Embryonic facial prominence (tissue), 1 donor: Measurements from ENCODE around the gene TRA2B.

ENCODE experiments used
- DNase-seq: peaks from one replicate; pipeline ENCODE4 v3.0.0-alpha.2; 2016; ENCODE audit errors: extremely low spot score

TRA2B gene

GRCh38 chr3:185950728-185951127 is 12.9 kb upstream of the TRA2B start:
- no peak for DNase-seq

- DNase-seq: no peak
Measured at GRCh38 chr3:185949515-185949914, 11.7 kb upstream of the TRA2B start.

- DNase-seq: no peak
Measured at GRCh38 chr3:185948292-185948691, 10.5 kb upstream of the TRA2B start.

GRCh38 chr3:185943760-185944106 is 5.9 kb upstream of the TRA2B start:
- DNase-seq: no peak

GRCh38 chr3:185942907-185943759 is 5.3 kb upstream of the TRA2B start:
- DNase-seq: no peak

GRCh38 chr3:185942396-185942795 is 4.6 kb upstream of the TRA2B start:
- no peak for DNase-seq

- DNase-seq: no peak
Measured at GRCh38 chr3:185940951-185941350, 3.1 kb upstream of the TRA2B start.

GRCh38 chr3:185939721-185940120 is 1.9 kb upstream of the TRA2B start:
- DNase-seq: no peak

GRCh38 chr3:185936814-185937688 is 763 bp downstream of the TRA2B start:
- DNase-seq: peak; percentile 89

- no peak for DNase-seq
Measured at GRCh38 chr3:185936273-185936629, 1.6 kb downstream of the TRA2B start.

GRCh38 chr3:185935465-185936272 is 2.1 kb downstream of the TRA2B start:
- DNase-seq: no peak

- no peak for DNase-seq
Measured at GRCh38 chr3:185934767-185935464, 2.9 kb downstream of the TRA2B start.

GRCh38 chr3:185934174-185934557 is 3.6 kb downstream of the TRA2B start:
- DNase-seq: no peak

- DNase-seq: no peak
Measured at GRCh38 chr3:185933374-185934173, 4.2 kb downstream of the TRA2B start.

- no peak for DNase-seq
Measured at GRCh38 chr3:185931777-185932612, 5.8 kb downstream of the TRA2B start.

- no peak for DNase-seq
Measured at GRCh38 chr3:185930393-185931107, 7.3 kb downstream of the TRA2B start.

- DNase-seq: no peak
Measured at GRCh38 chr3:185929192-185930151, 8.3 kb downstream of the TRA2B start.

- no peak for DNase-seq
Measured at GRCh38 chr3:185928496-185928895, 9.3 kb downstream of the TRA2B start.
